WTC11 (cell line): ENCODE measurements around the gene THBS3. TPM values are rescaled to one million over a fixed set of nuclear protein-coding genes. Genes with fewer than 3 reads are reported as not detected.
"Not testable (repeated sequence)": the region's sequence is repeated elsewhere in the genome, so short reads cannot be mapped to it uniquely, and the experiment has no call there.

Experiments
- ATAC-seq: fragments of 200-7000 bp; cut with Tn5 transposase; 2 replicates; pipeline ENCODE4 v1.10.0; 2021; ENCODE audit warnings: mild to moderate bottlenecking, moderate library complexity
- CTCF ChIA-PET: fragments of 300-600 bp; sonication (Branson Sonifier 250); formaldehyde crosslinking; loops from one replicate; lab custom pipeline; 2021; ENCODE audit warnings: antibody characterized with exemption; lab: Charles Lee
- POLR2A ChIA-PET: fragments of 350-600 bp; sonication (Branson Sonifier 250); formaldehyde crosslinking; loops from one replicate; lab custom pipeline; 2021; ENCODE audit warnings: antibody characterized with exemption; lab: Charles Lee
- DNase-seq: peaks from one replicate; pipeline ENCODE4 v3.0.0; 2021; ENCODE audit warnings: low spot score
- H3K27ac Mint-ChIP-seq: 2 replicates; pipeline ENCODE4 v1.8.0; 2021; ENCODE audit warnings: mixed read lengths
- H3K27me3 Mint-ChIP-seq: 2 replicates; pipeline ENCODE4 v1.8.0; 2021; ENCODE audit warnings: low read depth, mild to moderate bottlenecking, moderate library complexity, mixed read lengths
- H3K36me3 Mint-ChIP-seq: 2 replicates; pipeline ENCODE4 v1.8.0; 2021; ENCODE audit warnings: mixed read lengths
- H3K4me1 Mint-ChIP-seq: 2 replicates; pipeline ENCODE4 v1.8.0; 2022; ENCODE audit warnings: mixed read lengths
- H3K4me3 Mint-ChIP-seq: 2 replicates; pipeline ENCODE4 v1.8.0; 2021; ENCODE audit warnings: mild to moderate bottlenecking, moderate library complexity, mixed read lengths
- H3K9me3 Mint-ChIP-seq: 2 replicates; pipeline ENCODE4 v1.8.0; 2021; ENCODE audit warnings: mixed read lengths
- EMX1 ChIP-seq: fragments of 250-450 bp; sonication (Bioruptor Pico); IDR thresholded peaks from 2 replicates; pipeline ENCODE4 v1.8.0; 2021; ENCODE audit warnings: mild to moderate bottlenecking
- ETV6 ChIP-seq: sonication (generic); formaldehyde crosslinking; IDR thresholded peaks from 2 replicates; pipeline ENCODE4 v1.8.1; 2022; ENCODE audit warnings: mild to moderate bottlenecking, missing genetic modification reagents
- FOXK1 ChIP-seq: sonication (generic); formaldehyde crosslinking; IDR thresholded peaks from 2 replicates; pipeline ENCODE4 v1.8.0; 2022; ENCODE audit warnings: mild to moderate bottlenecking, moderate library complexity, missing genetic modification reagents
- FOXP1 ChIP-seq: sonication (generic); formaldehyde crosslinking; IDR thresholded peaks from 2 replicates; pipeline ENCODE4 v1.8.0; 2022; ENCODE audit warnings: missing genetic modification reagents, mild to moderate bottlenecking, moderate library complexity, borderline replicate concordance
- GTF2I ChIP-seq: fragments of 250-450 bp; sonication (Bioruptor Pico); conservative IDR thresholded peaks from 2 replicates; pipeline ENCODE4 v1.4.0; 2021; ENCODE audit warnings: mild to moderate bottlenecking
- JAZF1 ChIP-seq: fragments of 250-450 bp; sonication (Bioruptor Pico); IDR thresholded peaks from 2 replicates; pipeline ENCODE4 v1.9.0; 2021; ENCODE audit warnings: moderate library complexity, mild to moderate bottlenecking, inconsistent platforms
- MYBL2 ChIP-seq: sonication (generic); formaldehyde crosslinking; IDR thresholded peaks from 2 replicates; pipeline ENCODE4 v1.8.1; 2023; ENCODE audit warnings: mild to moderate bottlenecking, moderate library complexity, missing genetic modification reagents
- NFATC4 ChIP-seq: fragments of 250-450 bp; sonication (Bioruptor Pico); IDR thresholded peaks from 2 replicates; pipeline ENCODE4 v1.9.0; 2021; ENCODE audit warnings: mild to moderate bottlenecking
- SP1 ChIP-seq: sonication (generic); formaldehyde crosslinking; conservative IDR thresholded peaks from 2 replicates; pipeline ENCODE4 v1.8.1; 2022; ENCODE audit warnings: missing genetic modification reagents
- ZBTB21 ChIP-seq: sonication (generic); formaldehyde crosslinking; IDR thresholded peaks from 2 replicates; pipeline ENCODE4 v1.8.1; 2023; ENCODE audit warnings: mild to moderate bottlenecking, missing genetic modification reagents, borderline replicate concordance
- ZMAT4 ChIP-seq: fragments of 250-450 bp; sonication (Bioruptor Pico); IDR thresholded peaks from 2 replicates; pipeline ENCODE4 v1.9.0; 2021; ENCODE audit warnings: mild to moderate bottlenecking
- ZNF121 ChIP-seq: sonication (generic); formaldehyde crosslinking; IDR thresholded peaks from 2 replicates; pipeline ENCODE4 v1.8.0; 2023; ENCODE audit warnings: missing genetic modification reagents
- ZNF425 ChIP-seq: fragments of 250-450 bp; sonication (Bioruptor Pico); conservative IDR thresholded peaks from 2 replicates; pipeline ENCODE4 v1.9.0; 2021; ENCODE audit warnings: mild to moderate bottlenecking
- total RNA-seq: library from RNA; stranded (reverse); gene quantifications from 3 replicates; pipeline ENCODE4 v1.2.3, GENCODE V29; 2021
- TF ChIP-seq, protein P1 (sequence below): sonication (generic); formaldehyde crosslinking; IDR thresholded peaks from 2 replicates; pipeline ENCODE4 v1.8.0; 2022; ENCODE audit warnings: mild to moderate bottlenecking, missing genetic modification reagents
- TF ChIP-seq, protein P2 (sequence below): sonication (generic); formaldehyde crosslinking; IDR thresholded peaks from 2 replicates; pipeline ENCODE4 v1.8.0; 2022; ENCODE audit warnings: mild to moderate bottlenecking, missing genetic modification reagents

Gene THBS3
- total RNA-seq, 1 experiment from 2014 or later, result 5.3 TPM

DNA sequence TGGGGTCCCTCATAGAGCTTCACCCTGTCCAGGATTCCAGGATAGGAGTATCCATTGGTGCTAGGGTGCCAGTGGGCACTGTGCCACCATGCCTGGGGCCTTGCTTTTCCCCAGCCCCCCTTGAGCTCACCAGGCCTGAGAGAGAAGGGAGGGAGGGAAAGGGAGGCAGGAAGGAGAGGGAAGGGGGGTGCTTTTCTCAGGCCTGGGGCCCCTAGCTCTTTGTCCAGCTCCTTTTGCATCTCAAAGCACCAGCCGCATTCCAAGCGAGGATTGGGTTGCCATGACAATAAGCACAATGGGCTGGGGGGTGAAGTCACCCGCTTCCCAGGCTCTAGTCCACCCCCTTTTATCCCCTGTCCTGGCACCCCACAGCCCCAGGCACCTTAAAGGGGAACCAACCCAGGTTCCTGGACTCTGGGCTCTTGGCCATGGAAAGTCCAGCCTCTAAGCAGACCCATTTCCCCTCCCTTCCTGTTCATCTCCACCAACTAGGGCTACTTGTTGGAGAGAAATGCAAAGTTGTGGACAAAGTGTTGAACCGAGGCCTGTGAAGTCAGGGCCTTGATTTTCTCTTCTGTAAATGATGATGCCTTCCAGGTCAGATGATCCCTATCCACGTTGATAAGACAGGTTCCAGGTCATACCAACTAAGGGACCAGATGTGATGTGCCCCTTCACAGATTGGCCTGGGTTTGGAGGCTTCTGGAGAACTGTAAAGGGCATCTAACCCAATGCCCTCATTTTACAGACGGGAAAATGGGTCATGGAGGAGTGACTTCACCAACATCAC, 11.4 kb downstream of the THBS3 start (continued):
- TF ChIP-seq, protein P1, sequence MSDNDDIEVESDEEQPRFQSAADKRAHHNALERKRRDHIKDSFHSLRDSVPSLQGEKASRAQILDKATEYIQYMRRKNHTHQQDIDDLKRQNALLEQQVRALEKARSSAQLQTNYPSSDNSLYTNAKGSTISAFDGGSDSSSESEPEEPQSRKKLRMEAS, result no peak; the same call in 1 of the 2 replicates
- TF ChIP-seq ZBTB21 (CRISPR knock-in tag) (no peak), ETV6 (CRISPR knock-in tag) (no peak), ZMAT4 (CRISPR knock-in tag) (no peak), ZNF121 (CRISPR knock-in tag) (no peak), SP1 (no peak), NFATC4 (CRISPR knock-in tag) (no peak), EMX1 (CRISPR knock-in tag) (0 out of 2 replicates have a peak, but pooled peaks have one; percentile 26)

- no peak for DNase-seq
- H3K4me3 Mint-ChIP-seq, result peak overlapping the region; percentile 99
- ChIA-PET POLR2A (interaction anchor here (0.6 to 3.7 kb wide), 19 partner anchors 8 to 113 kb away, joined by 3 to 83 read pairs (median 5); partner anchors contain the start of genes KRTCAP2, MTX1, SCAMP3 and THBS3), CTCF (interaction anchor here (0.6 to 4.6 kb wide), 32 partner anchors 8 to 178 kb away, joined by 3 to 232 read pairs (median 6); partner anchors contain the start of genes ENTREP3, HCN3, KRTCAP2 and MTX1)
- peaks cover 39% of the 10 kb centered on the region for H3K36me3 Mint-ChIP-seq
- H3K9me3 Mint-ChIP-seq, result no peaks in the 10 kb centered on the region
- H3K27ac Mint-ChIP-seq, result peak overlapping the region; percentile 95
- no peak for ATAC-seq
- peaks cover 34% of the 10 kb centered on the region for H3K4me1 Mint-ChIP-seq
- peaks cover 4% of the 10 kb centered on the region; the same call in 1 of the 2 replicates for H3K27me3 Mint-ChIP-seq
- no peak for TF ChIP-seq FOXK1 (CRISPR knock-in tag)
- TF ChIP-seq, protein P2, sequence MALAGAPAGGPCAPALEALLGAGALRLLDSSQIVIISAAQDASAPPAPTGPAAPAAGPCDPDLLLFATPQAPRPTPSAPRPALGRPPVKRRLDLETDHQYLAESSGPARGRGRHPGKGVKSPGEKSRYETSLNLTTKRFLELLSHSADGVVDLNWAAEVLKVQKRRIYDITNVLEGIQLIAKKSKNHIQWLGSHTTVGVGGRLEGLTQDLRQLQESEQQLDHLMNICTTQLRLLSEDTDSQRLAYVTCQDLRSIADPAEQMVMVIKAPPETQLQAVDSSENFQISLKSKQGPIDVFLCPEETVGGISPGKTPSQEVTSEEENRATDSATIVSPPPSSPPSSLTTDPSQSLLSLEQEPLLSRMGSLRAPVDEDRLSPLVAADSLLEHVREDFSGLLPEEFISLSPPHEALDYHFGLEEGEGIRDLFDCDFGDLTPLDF (CRISPR knock-in tag), result no peak
- TF ChIP-seq JAZF1 (CRISPR knock-in tag), result no peak
- no peak for TF ChIP-seq FOXP1 (CRISPR knock-in tag)
- TF ChIP-seq ZNF425 (CRISPR knock-in tag), result 0 out of 2 replicates have a peak, but pooled peaks have one; percentile 29
- no peak for TF ChIP-seq GTF2I (CRISPR knock-in tag)
Observed at GRCh38 chr1:155195201-155196102, 12.2 kb downstream of the THBS3 start.

GRCh38 chr1:155193991-155194240, 13.8 kb downstream of the THBS3 start:
- POLR2A ChIA-PET, result interaction anchor here (0.5 to 3.7 kb wide), 19 partner anchors 10 to 912 kb away, joined by 3 to 83 read pairs (median 4); partner anchors contain the start of genes CLK2, KRTCAP2, SCAMP3 and THBS3

More at GRCh38 chr1:155193991-155194240, 13.8 kb downstream of the THBS3 start:
- Mint-ChIP-seq H3K4me1 (peaks cover 34% of the 10 kb centered on the region), H3K4me3 (peak overlapping the region; percentile 99), H3K27ac (peak overlapping the region; percentile 99), H3K36me3 (peaks cover 25% of the 10 kb centered on the region)
- DNase-seq, H3K27me3 Mint-ChIP-seq, H3K9me3 Mint-ChIP-seq, ATAC-seq: not testable (repeated sequence)
- CTCF ChIA-PET, result interaction anchor here (0.6 to 4.6 kb wide), 45 partner anchors 8 to 238 kb away, joined by 3 to 232 read pairs (median 5); partner anchors contain the start of genes ADAM15, CLK2, DPM3 and ENTREP3
- 0 out of 2 replicates have a peak, but pooled peaks have one; percentile 43 for TF ChIP-seq MYBL2 (CRISPR knock-in tag)
